ENCODE measurements around the gene RELN. TPM values are rescaled to one million over a fixed set of nuclear protein-coding genes. Genes with fewer than 3 reads are reported as not detected.

RELN gene
- total RNA-seq, 1 donor from 2014 or later: 0.19 TPM

DNA sequence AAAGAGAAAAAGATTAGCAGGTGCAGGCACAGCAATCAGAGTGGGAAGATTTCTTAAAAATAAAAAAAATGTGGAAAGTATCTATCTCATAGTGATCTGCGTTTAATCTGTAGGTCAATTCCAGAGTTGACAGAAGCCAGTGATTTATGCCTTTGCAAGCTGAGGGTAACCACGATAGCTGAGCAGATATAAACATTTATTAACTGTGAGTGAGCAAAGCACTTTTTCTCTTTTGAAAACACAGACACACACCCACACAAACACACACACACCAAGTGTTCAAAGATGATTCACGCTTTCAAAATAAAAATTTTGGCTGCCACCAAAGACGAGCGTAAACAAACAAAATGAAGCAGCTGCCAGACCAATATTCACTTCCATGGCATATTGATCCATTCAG is 300.2 kb downstream of the RELN start:
- Mint-ChIP-seq H3K4me3 (ENCODE audit: unreplicated experiment) (no peak overlapping the region), H3K36me3 (ENCODE audit: unreplicated experiment) (no peaks in the 10 kb centered on the region), H3K4me1 (ENCODE audit: unreplicated experiment) (no peaks in the 10 kb centered on the region), H3K27ac (ENCODE audit: unreplicated experiment) (no peak overlapping the region), H3K9me3 (ENCODE audit: unreplicated experiment) (no peaks in the 10 kb centered on the region), H3K27me3 (ENCODE audit: unreplicated experiment) (no peaks in the 10 kb centered on the region)
- TF ChIP-seq, protein P1, sequence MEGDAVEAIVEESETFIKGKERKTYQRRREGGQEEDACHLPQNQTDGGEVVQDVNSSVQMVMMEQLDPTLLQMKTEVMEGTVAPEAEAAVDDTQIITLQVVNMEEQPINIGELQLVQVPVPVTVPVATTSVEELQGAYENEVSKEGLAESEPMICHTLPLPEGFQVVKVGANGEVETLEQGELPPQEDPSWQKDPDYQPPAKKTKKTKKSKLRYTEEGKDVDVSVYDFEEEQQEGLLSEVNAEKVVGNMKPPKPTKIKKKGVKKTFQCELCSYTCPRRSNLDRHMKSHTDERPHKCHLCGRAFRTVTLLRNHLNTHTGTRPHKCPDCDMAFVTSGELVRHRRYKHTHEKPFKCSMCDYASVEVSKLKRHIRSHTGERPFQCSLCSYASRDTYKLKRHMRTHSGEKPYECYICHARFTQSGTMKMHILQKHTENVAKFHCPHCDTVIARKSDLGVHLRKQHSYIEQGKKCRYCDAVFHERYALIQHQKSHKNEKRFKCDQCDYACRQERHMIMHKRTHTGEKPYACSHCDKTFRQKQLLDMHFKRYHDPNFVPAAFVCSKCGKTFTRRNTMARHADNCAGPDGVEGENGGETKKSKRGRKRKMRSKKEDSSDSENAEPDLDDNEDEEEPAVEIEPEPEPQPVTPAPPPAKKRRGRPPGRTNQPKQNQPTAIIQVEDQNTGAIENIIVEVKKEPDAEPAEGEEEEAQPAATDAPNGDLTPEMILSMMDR (IDR thresholded peaks at IDR 0.05): no peak
- no peak for DNase-seq (ENCODE audit: extremely low spot score, unreplicated experiment)

DNA sequence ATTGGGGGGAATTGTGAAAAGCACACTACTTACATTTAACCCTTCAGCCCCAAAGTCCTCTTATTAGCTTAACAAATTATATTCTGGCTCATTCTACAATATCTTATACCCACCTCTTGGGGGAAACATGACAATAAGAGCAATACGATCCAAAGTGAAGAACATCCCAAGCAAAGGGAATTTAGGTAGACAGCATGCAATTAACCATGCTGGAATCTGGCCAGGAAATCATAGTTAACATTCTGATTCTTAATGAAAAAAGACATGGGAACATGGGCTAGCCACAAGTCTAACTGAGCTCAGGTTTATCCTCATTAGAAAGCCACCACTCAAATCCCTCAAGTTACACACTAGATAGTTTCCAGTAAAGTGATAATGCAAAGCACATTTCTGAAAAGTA is 301.5 kb downstream of the RELN start:
- Mint-ChIP-seq H3K4me1 (ENCODE audit: unreplicated experiment) (no peaks in the 10 kb centered on the region), H3K4me3 (ENCODE audit: unreplicated experiment) (no peak overlapping the region), H3K36me3 (ENCODE audit: unreplicated experiment) (no peaks in the 10 kb centered on the region), H3K9me3 (ENCODE audit: unreplicated experiment) (no peaks in the 10 kb centered on the region), H3K27me3 (ENCODE audit: unreplicated experiment) (no peaks in the 10 kb centered on the region), H3K27ac (ENCODE audit: unreplicated experiment) (no peak overlapping the region)
- TF ChIP-seq, protein P1 (IDR thresholded peaks at IDR 0.05): no peak
- no peak for DNase-seq (ENCODE audit: extremely low spot score, unreplicated experiment)

DNA sequence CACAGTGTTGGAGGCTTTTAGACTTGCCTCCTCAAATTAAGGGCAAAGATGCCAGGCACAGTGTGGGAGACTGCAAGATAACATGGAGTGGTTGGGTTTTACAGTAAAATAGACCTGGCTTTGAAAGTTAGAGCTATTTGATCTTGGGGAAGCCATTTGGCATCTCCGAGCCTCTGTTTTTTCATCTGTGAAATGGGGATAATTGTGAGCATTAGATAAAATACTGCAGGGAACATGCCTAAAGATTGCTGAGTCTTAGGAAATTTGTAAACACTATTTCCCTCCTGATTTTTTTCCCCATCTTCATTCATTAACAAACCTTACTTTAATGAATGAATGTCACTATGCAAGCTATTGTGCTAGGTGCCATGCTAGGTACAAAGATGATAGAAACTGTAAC is 302.2 kb downstream of the RELN start:
- Mint-ChIP-seq H3K4me1 (ENCODE audit: unreplicated experiment) (no peaks in the 10 kb centered on the region), H3K4me3 (ENCODE audit: unreplicated experiment) (no peak overlapping the region), H3K36me3 (ENCODE audit: unreplicated experiment) (no peaks in the 10 kb centered on the region), H3K9me3 (ENCODE audit: unreplicated experiment) (no peaks in the 10 kb centered on the region), H3K27me3 (ENCODE audit: unreplicated experiment) (no peaks in the 10 kb centered on the region), H3K27ac (ENCODE audit: unreplicated experiment) (no peak overlapping the region)
- DNase-seq (ENCODE audit: extremely low spot score, unreplicated experiment): no peak
- TF ChIP-seq, protein P1 (IDR thresholded peaks at IDR 0.05): no peak

DNA sequence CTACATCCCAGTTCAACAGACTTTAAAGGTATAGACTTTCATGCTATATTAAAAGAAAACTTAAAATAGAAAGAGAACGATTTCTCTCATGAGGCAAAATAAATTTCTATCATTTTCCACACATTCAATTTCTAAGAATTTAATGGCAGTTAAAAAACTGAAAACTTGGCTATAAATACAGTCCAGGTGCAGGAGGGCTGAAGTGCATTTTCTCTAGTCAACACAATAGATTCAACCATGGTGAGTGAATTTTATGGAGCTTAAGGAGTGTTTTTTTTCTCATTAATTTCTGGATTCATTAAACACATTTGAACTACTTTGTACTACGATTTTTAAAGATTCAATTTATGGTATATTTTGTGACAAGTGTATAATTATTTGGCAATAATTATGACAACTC is 302.7 kb downstream of the RELN start:
- no peaks in the 10 kb centered on the region for H3K4me1 Mint-ChIP-seq (ENCODE audit: unreplicated experiment)
- DNase-seq (ENCODE audit: extremely low spot score, unreplicated experiment): no peak
- no peak overlapping the region for H3K4me3 Mint-ChIP-seq (ENCODE audit: unreplicated experiment)
- H3K27me3 Mint-ChIP-seq (ENCODE audit: unreplicated experiment): no peaks in the 10 kb centered on the region
- no peak overlapping the region for H3K27ac Mint-ChIP-seq (ENCODE audit: unreplicated experiment)
- H3K36me3 Mint-ChIP-seq (ENCODE audit: unreplicated experiment): no peaks in the 10 kb centered on the region
- TF ChIP-seq, protein P1 (IDR thresholded peaks at IDR 0.05): no peak
- H3K9me3 Mint-ChIP-seq (ENCODE audit: unreplicated experiment): no peaks in the 10 kb centered on the region

DNA sequence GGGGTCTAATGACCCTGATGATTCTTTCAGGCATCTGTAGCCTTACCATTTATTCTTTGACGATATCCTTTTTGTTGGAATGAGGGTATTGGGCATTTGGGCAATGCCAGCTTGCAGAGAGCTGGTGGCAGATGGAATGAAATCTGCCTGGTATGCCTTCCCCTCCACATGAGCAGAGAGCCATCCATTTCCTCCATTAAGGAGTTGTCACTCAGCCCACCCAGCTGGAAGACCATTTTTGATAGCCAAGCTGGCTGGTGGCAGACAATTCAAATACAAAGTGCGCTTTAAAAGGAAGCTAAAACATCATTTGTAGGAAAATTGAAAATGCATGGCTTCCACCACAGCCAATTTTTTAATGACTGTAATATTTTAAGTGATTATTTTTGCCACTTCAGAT is 303.4 kb downstream of the RELN start:
- Mint-ChIP-seq H3K36me3 (ENCODE audit: unreplicated experiment) (no peaks in the 10 kb centered on the region), H3K4me3 (ENCODE audit: unreplicated experiment) (no peak overlapping the region), H3K27me3 (ENCODE audit: unreplicated experiment) (no peaks in the 10 kb centered on the region), H3K9me3 (ENCODE audit: unreplicated experiment) (no peaks in the 10 kb centered on the region), H3K27ac (ENCODE audit: unreplicated experiment) (no peak overlapping the region), H3K4me1 (ENCODE audit: unreplicated experiment) (no peaks in the 10 kb centered on the region)
- TF ChIP-seq, protein P1 (IDR thresholded peaks at IDR 0.05): no peak
- no peak for DNase-seq (ENCODE audit: extremely low spot score, unreplicated experiment)
